ENCODE results near the gene SLC25A22. TPM values are rescaled to one million over a fixed set of nuclear protein-coding genes. Genes with fewer than 3 reads are reported as not detected.

Gene SLC25A22
- polyA plus RNA-seq, 2 of the 4 experiments (the other 2 are of a cell fraction): 13.5 to 18.7 TPM

- TF ChIP-seq NFE2L2 (conservative IDR thresholded peaks at IDR 0.05; ENCODE audit: low read length) (no peak), CBX2 (IDR thresholded peaks at IDR 0.05; ENCODE audit: borderline replicate concordance, low read depth) (no peak), NPAS2 (CRISPR knock-in tag; IDR thresholded peaks at IDR 0.05; ENCODE audit: borderline replicate concordance) (no peak), PHF8 (IDR thresholded peaks at IDR 0.05; ENCODE audit: borderline replicate concordance, low read depth) (no peak), KDM1A (IDR thresholded peaks at IDR 0.05; ENCODE audit: low read depth) (no peak), SREBF2 (IDR thresholded peaks at IDR 0.05) (no peak), RARB (CRISPR knock-in tag; IDR thresholded peaks at IDR 0.05) (no peak), CHD4 (IDR thresholded peaks at IDR 0.05; ENCODE audit: borderline replicate concordance) (no peak), HOXB13 (CRISPR knock-in tag; IDR thresholded peaks at IDR 0.05; ENCODE audit: low read depth) (no peak), FOSL2 (IDR thresholded peaks at IDR 0.05) (no peak), FOSL2 (CRISPR knock-in tag; IDR thresholded peaks at IDR 0.05) (no peak), USF2 (IDR thresholded peaks at IDR 0.05) (no peak), CTCF (IDR thresholded peaks at IDR 0.05) (no peak), BCL3 (IDR thresholded peaks at IDR 0.05) (no peak), FOSB (CRISPR knock-in tag; IDR thresholded peaks at IDR 0.05) (no peak), HES2 (IDR thresholded peaks at IDR 0.05) (no peak), ZC3H11A (IDR thresholded peaks at IDR 0.05) (no peak)
- Histone ChIP-seq H3K27ac (no peak overlapping the region), H3K4me3 (no peak overlapping the region), H3K9me3 (no peaks in the 10 kb centered on the region), H3K4me1 (peaks cover 23% of the 10 kb centered on the region), H3K4me2 (no peak overlapping the region)
- FAIRE-seq: no peak
- ATAC-seq: no peak
- CTCF ChIA-PET: interaction anchor here (1.1 kb wide), 1 partner anchor 233 kb away, joined by 3 read pairs; no protein-coding TSS in a partner anchor
- POLR2A ChIA-PET: no interaction called here
- no peak for DNase-seq (ENCODE audit: low read depth in 1 of 2, low spot score in 1 of 2)
- WGBS (ENCODE audit: missing lambda C conversion rate): 88% methylated on average over 8 of the region's 28 CpGs
These were observed 10.0 kb downstream of the SLC25A22 start for GRCh38 chr11:788009-788640.

- no peaks in the 10 kb centered on the region for H3K9me3 ChIP-seq
- H3K27ac ChIP-seq: no peak overlapping the region
- no peak for FAIRE-seq
- no peak for TF ChIP-seq NFE2L2 (conservative IDR thresholded peaks at IDR 0.05; ENCODE audit: low read length)
- TF ChIP-seq ZFP36 (IDR thresholded peaks at IDR 0.05; ENCODE audit: borderline replicate concordance, partially characterized antibody): no peak
- no peak for TF ChIP-seq MAZ (IDR thresholded peaks at IDR 0.05; ENCODE audit: borderline replicate concordance, low read depth, low read length)
- TF ChIP-seq ZNF302 (CRISPR knock-in tag; IDR thresholded peaks at IDR 0.05): no peak
- no peak for TF ChIP-seq REST (IDR thresholded peaks at IDR 0.05)
- TF ChIP-seq MAX (IDR thresholded peaks at IDR 0.05): no peak
- TF ChIP-seq GATA3 (IDR thresholded peaks at IDR 0.05; ENCODE audit: borderline replicate concordance): no peak
- no peak for TF ChIP-seq E2F6 (IDR thresholded peaks at IDR 0.05; ENCODE audit: borderline replicate concordance, low read depth)
- TF ChIP-seq BCL3 (IDR thresholded peaks at IDR 0.05): no peak
- no peak for TF ChIP-seq SMC3 (IDR thresholded peaks at IDR 0.05)
- POLR2A ChIA-PET: interaction anchor here (0.6 to 2.0 kb wide), 2 partner anchors 9 to 10 kb away, joined by 3 to 5 read pairs; no protein-coding TSS in a partner anchor
- no peak for ATAC-seq
- CTCF ChIA-PET: interaction anchor here (1.2 kb wide), 1 partner anchor 10 kb away, joined by 3 read pairs; no protein-coding TSS in a partner anchor
- no peak overlapping the region for H3K4me3 ChIP-seq
- H3K4me2 ChIP-seq: no peak overlapping the region
- H3K4me1 ChIP-seq: peaks cover 23% of the 10 kb centered on the region
- WGBS (ENCODE audit: missing lambda C conversion rate): 86% methylated on average over 17 of the region's 24 CpGs
- no peak for DNase-seq (ENCODE audit: low read depth in 1 of 2, low spot score in 1 of 2)
These were observed 10.9 kb downstream of the SLC25A22 start for GRCh38 chr11:787084-787675.

Measured in A549 (cell line).